Motor neuron (in vitro differentiated cells): Measurements from ENCODE around the gene IQGAP2. TPM values are rescaled to one million over a fixed set of nuclear protein-coding genes. Genes with fewer than 3 reads are reported as not detected.
"Not testable (repeated sequence)": the region's sequence is repeated elsewhere in the genome, so short reads cannot be mapped to it uniquely, and the experiment has no call there.

Experiments used
- ATAC-seq, 8 experiments: fragments of 200-7000 bp; cut with Tn5 transposase; replicated peaks in 6 of 8; 2 replicates each; pipeline ENCODE4 v1.8.0; 2021; ENCODE audit warnings: mild to moderate bottlenecking in 8 of 8, moderate library complexity in 8 of 8
- H3K27ac ChIP-seq, 2 donors: fragments of 250-450 bp; sonication (Bioruptor Pico); 2 replicates each; pipeline ENCODE4 v1.9.0; 2021; ENCODE audit warnings: antibody characterized with exemption in 2 of 2, mild to moderate bottlenecking in 2 of 2, moderate library complexity in 1 of 2
- H3K4me1 ChIP-seq, 2 donors: fragments of 250-450 bp; sonication (Bioruptor Pico); replicated peaks in 1 of 2; 2 replicates each; pipeline ENCODE4 v1.6.1; 2021; ENCODE audit warnings: antibody characterized with exemption in 2 of 2, mild to moderate bottlenecking in 2 of 2, moderate library complexity in 1 of 2
- H3K4me3 ChIP-seq, 5 donors: fragments of 250-450 bp; sonication (Bioruptor Pico); 2 replicates each; pipeline ENCODE4 v1.9.0; 2021; ENCODE audit warnings: antibody characterized with exemption in 5 of 5, mild to moderate bottlenecking in 5 of 5, moderate library complexity in 4 of 5
- WGBS, 10 experiments: fragments of 450-650 bp; shearing (Covaris generic); methylation state at CpG; one replicate each; pipeline ENCODE4 v1.0.0; 2022; 5-methylcytosine and 5-hydroxymethylcytosine counted together
- in situ Hi-C, 9 experiments: fragments of 400-800 bp; cut with MboI; loops; one replicate each; pipeline ENCODE4 v1.15.0; 2021; ENCODE audit warnings: low sequenced_read_pairs in 9 of 9, low pct_unique_long_range_greater_than_20kb in 2 of 9; ENCODE audit not compliant: unreplicated experiment in 9 of 9
- total RNA-seq, 8 experiments: library from RNA; unstranded; fragments of 300-600 nt; gene quantifications; 2 replicates each; pipeline versions ENCODE4 v1.2.3 to v1.2.4, GENCODE V29; 2022

IQGAP2 gene
- total RNA-seq, 8 experiments from 2014 or later, result 6.3 to 74.8 (median 14.2) TPM

DNA sequence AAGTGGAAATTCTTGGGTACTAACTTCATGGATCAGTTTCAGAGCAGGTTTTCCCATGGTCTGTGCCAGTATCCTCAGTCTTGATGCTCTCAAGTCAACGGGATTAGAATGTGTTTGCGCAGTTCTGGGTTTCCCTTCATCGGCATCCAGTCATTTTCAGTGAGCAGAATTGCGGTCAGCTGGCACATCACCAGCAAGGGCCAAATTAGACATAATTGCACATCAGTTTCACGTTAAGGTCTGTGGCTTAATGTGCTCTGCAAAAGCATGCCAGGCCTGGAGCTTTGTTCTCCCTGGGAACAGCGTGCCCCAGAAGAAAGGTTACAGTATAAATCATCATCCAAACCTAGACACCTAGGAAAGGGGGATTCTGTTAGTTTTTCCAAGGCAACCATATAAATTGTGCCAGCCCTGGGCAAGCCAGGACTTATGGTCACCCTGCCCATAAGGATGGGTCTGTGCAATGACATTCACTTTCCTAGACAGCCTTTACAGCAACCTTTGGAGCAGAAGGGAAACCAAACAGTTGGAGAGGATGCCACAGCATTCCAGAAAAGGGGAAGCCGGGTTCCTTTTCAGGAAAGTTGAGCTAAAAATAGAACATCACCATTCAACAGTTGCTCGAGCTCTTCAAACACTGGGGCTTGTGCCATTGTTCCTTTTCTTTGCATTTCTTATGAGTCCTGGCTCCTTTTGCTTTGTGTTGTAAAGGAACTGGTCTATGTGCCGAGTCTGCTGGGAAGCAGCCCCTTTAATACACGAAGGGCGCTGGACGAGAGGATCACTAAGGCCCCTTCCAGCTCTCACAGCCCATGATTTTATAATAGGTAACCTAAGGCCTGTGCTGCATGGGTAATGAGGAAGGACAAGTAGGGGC lies 23.1 kb downstream of the IQGAP2 start:
- in situ Hi-C loops, result no loop called here
- peak overlapping the region; percentile 9 to 70 for H3K27ac ChIP-seq
- H3K4me3 ChIP-seq, result no peak overlapping the region
- 7 to 80% (median 39%) methylated on average over 1 to 12 of the region's 12 CpGs for WGBS, 10 experiments
- ATAC-seq, result peak in 5 of 8 experiments; percentile 67 to 78 (median 77)
- H3K4me1 ChIP-seq, result peaks cover 32% of the 10 kb centered on the region in 2 donors

- in situ Hi-C loops, result no loop called here
- no peak overlapping the region for H3K4me3 ChIP-seq
- WGBS, 10 experiments, result 9 to 81% (median 18%) methylated on average over 1 to 10 of the region's 14 CpGs; no CpG with 5 or more reads in 1 of the 10 experiments
- ATAC-seq, result peak in 6 of 8 experiments; percentile 15 to 75 (median 38)
- peaks cover 32% of the 10 kb centered on the region in 2 donors for H3K4me1 ChIP-seq
- peak overlapping the region; percentile 5 to 10 for H3K27ac ChIP-seq
These were observed 24.4 kb downstream of the IQGAP2 start for GRCh38 chr5:76427206-76428140.

GRCh38 chr5:76428550-76428949 lies 25.5 kb downstream of the IQGAP2 start:
- in situ Hi-C loops, result not testable (repeated sequence)
- H3K4me1 ChIP-seq, result peaks cover 32% of the 10 kb centered on the region in 2 donors
- 60 to 100% (median 100%) methylated on average over 1 to 5 of the region's 6 CpGs; no CpG with 5 or more reads in 6 of the 10 experiments for WGBS, 10 experiments

DNA sequence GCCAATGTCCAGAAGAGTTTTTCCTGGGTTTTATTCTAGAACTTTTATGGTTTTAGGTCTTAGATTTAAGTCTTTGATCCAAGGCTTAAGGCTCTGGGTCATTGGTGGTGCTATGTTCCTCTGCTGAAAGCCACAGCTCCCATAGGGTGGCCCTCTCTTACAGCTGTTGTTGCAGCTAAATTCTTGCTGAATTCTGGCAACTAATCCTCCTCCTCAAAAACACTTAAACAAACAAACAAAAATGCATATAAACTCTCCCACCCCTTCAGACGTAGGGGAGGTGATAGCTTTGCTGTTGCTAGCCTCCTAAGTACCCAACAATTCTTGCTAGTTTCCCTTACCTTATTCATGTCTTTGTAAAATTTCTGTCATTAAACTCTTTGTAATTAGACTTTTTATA lies 30.2 kb downstream of the IQGAP2 start:
- H3K4me3 ChIP-seq, result no peak overlapping the region
- ATAC-seq, result no peak
- peaks cover 0 to under 1% of the 10 kb centered on the region in 2 donors for H3K4me1 ChIP-seq
- no peak overlapping the region for H3K27ac ChIP-seq
- in situ Hi-C loops, result no loop called here
- WGBS, 10 experiments, result 0 to 89% (median 40%) methylated on average over 1 of the region's 1 CpG; no CpG with 5 or more reads in 3 of the 10 experiments

More at GRCh38 chr5:76428550-76428949, 25.5 kb downstream of the IQGAP2 start:
- H3K4me3 ChIP-seq, H3K27ac ChIP-seq, ATAC-seq: not testable (repeated sequence)

GRCh38 chr5:76437507-76437906 lies 34.4 kb downstream of the IQGAP2 start:
- H3K4me1 ChIP-seq, H3K4me3 ChIP-seq, ATAC-seq, H3K27ac ChIP-seq, in situ Hi-C loops: not testable (repeated sequence)
- 30 to 90% methylated on average over 2 of the region's 3 CpGs; no CpG with 5 or more reads in 8 of the 10 experiments for WGBS, 10 experiments

DNA sequence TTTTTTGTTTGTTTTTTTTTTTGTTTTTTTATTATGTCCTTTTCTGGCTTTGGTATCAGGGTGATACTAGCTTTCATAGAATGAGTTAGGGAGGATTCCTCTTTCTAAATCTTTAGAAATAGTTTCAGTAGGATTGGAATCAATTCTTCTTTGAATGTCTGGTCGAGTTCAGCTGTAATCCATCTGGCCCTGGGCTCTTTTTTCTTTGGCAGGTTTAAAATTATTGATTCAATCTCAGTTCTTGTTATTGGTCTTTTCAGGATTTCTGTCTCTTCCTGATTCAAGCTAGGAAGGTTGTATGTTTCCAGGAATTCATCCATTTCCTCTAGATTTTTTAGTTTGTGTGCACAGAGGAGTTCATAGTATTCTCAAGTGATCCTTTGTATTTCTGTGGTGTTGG lies 34.9 kb downstream of the IQGAP2 start:
- no peaks in the 10 kb centered on the region for H3K4me1 ChIP-seq
- H3K27ac ChIP-seq, result no peak overlapping the region
- 0 to 100% (median 57%) methylated on average over 1 of the region's 1 CpG; no CpG with 5 or more reads in 2 of the 10 experiments for WGBS, 10 experiments
- H3K4me3 ChIP-seq, result no peak overlapping the region
- no peak for ATAC-seq
- in situ Hi-C loops, result no loop called here

DNA sequence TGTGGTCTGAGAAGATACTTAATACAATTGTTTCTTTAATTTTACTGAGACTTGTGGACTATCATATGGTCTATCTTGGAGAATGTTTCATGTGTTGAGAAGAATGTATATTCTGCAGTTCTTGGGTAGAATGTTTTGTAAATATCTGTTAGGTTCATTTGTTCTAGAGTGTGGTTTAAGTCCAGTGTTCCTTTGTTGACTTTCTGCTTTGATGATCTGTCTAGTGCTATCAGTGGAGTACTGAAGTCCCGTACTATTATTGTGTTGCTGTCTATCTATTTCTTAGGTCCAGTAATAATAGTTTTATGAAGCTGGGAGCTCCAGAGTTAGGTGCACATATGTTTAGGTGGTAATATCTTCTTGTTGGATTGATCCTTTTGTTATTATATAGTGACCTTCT lies 36.1 kb downstream of the IQGAP2 start:
- 0 to 100% (median 71%) methylated on average over 1 of the region's 1 CpG; no CpG with 5 or more reads in 5 of the 10 experiments for WGBS, 10 experiments

GRCh38 chr5:76439929-76440328 lies 36.8 kb downstream of the IQGAP2 start:
- ATAC-seq, result no peak
- H3K4me3 ChIP-seq, result no peak overlapping the region
- H3K27ac ChIP-seq, result no peak overlapping the region
- no peaks in the 10 kb centered on the region for H3K4me1 ChIP-seq
- in situ Hi-C loops, result no loop called here

More for the DNA sequence above, 36.1 kb downstream of the IQGAP2 start:
- H3K4me1 ChIP-seq, result no peaks in the 10 kb centered on the region
- H3K27ac ChIP-seq, result no peak overlapping the region
- no peak overlapping the region for H3K4me3 ChIP-seq
- ATAC-seq, result no peak
- in situ Hi-C loops, result no loop called here

GRCh38 chr5:76441101-76441500 lies 38.0 kb downstream of the IQGAP2 start:
- H3K4me1 ChIP-seq, result no peaks in the 10 kb centered on the region
- no peak overlapping the region for H3K27ac ChIP-seq
- WGBS, 10 experiments, result 30 to 97% (median 90%) methylated on average over 3 to 6 of the region's 6 CpGs; no CpG with 5 or more reads in 1 of the 10 experiments
- no peak for ATAC-seq
- in situ Hi-C loops, result no loop called here
- no peak overlapping the region for H3K4me3 ChIP-seq

- Histone ChIP-seq H3K4me1 (no peaks in the 10 kb centered on the region), H3K4me3 (no peak overlapping the region), H3K27ac (no peak overlapping the region)
- peak in 1 of 8 experiments; percentile 31 for ATAC-seq
- in situ Hi-C loops, result no loop called here
- WGBS, 10 experiments, result 37 to 94% (median 84%) methylated on average over 2 to 6 of the region's 6 CpGs; no CpG with 5 or more reads in 2 of the 10 experiments
These were observed 39.0 kb downstream of the IQGAP2 start for GRCh38 chr5:76441890-76442673.

DNA sequence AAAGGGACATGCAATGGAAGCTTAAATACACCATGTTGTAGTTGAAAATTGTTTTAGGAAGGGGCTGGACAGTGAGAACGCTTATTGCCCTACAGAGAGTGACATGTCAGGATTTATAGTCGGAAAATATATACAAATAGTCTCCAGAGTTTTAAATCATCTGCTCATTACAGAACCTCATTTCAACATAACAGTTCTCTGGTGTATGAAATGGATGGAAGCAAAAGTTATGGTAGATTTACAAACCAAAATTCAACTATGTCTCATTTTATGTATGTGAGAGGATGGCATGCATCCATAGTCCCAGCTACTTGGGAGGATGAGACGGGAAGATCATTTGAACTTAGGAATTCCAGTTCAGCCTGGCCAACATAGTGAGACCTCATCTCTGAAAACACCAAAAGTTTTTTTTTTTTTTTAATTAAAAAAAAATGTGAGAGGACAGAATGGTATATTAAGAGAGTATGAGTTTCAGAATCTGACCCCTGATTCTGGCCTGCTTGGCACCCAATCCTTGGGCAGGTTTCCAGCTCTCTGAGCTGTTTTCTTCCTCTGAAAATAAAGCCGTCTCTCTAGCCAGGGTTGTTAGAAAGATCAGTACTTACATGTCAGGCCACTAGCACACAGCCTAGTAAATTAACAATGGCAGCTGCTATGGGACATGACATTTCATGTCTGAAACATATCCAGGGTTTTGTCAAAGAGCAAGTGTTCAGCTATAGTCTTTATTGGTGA lies 40.1 kb downstream of the IQGAP2 start:
- no peak for ATAC-seq
- H3K27ac ChIP-seq, result no peak overlapping the region
- no peaks in the 10 kb centered on the region for H3K4me1 ChIP-seq
- in situ Hi-C loops, result no loop called here
- no peak overlapping the region for H3K4me3 ChIP-seq
- 5 to 100% (median 83%) methylated on average over 1 to 4 of the region's 4 CpGs; no CpG with 5 or more reads in 1 of the 10 experiments for WGBS, 10 experiments

GRCh38 chr5:76445063-76445462 lies 42.0 kb downstream of the IQGAP2 start:
- Histone ChIP-seq H3K4me1 (no peaks in the 10 kb centered on the region), H3K4me3 (no peak overlapping the region), H3K27ac (no peak overlapping the region)
- ATAC-seq, result no peak
- in situ Hi-C loops, result no loop called here
- WGBS, 10 experiments, result 43 to 90% (median 77%) methylated on average over 2 to 4 of the region's 4 CpGs; no CpG with 5 or more reads in 3 of the 10 experiments
